HL-60 (cell line): Measurements from ENCODE around the gene TNRC6A.
"Not testable (repeated sequence)": the region's sequence is repeated elsewhere in the genome, so short reads cannot be mapped to it uniquely, and the experiment has no call there.

Experiments
- DNase-seq, 2 experiments: peaks; one replicate each; pipeline ENCODE4 v3.0.0-alpha.2; 2010 to 2020; ENCODE audit warnings: low read depth in 1 of 2, low spot score in 1 of 2
- H3K27ac ChIP-seq: fragments of 250-450 bp; sonication (Bioruptor Pico); replicated peaks from 2 replicates; pipeline ENCODE4 v1.5.1; 2020; ENCODE audit warnings: mild to moderate bottlenecking, moderate library complexity
- H3K27me3 ChIP-seq: fragments of 250-450 bp; sonication (Bioruptor Pico); 2 replicates; pipeline ENCODE4 v1.5.1; 2021; ENCODE audit warnings: mild to moderate bottlenecking, moderate library complexity; ENCODE audit not compliant: insufficient read depth, poor library complexity, severe bottlenecking
- H3K4me3 ChIP-seq: replicated peaks from 2 replicates; pipeline ENCODE4 v1.5.1; 2011; ENCODE audit warnings: mild to moderate bottlenecking, control low read depth, low read length; ENCODE audit not compliant: insufficient read depth
- CTCF ChIP-seq: IDR thresholded peaks from one replicate; pipeline ENCODE4 v1.5.1; 2011; ENCODE audit warnings: low read length, control low read depth, inconsistent platforms; ENCODE audit not compliant: insufficient read depth
- GABPA ChIP-seq: IDR thresholded peaks from 2 replicates; pipeline ENCODE4 v1.6.1; 2012; ENCODE audit warnings: low read depth
- POLR2AphosphoS5 ChIP-seq: IDR thresholded peaks from 2 replicates; pipeline ENCODE4 v1.6.1; 2012; ENCODE audit warnings: low read depth
- REST ChIP-seq: IDR thresholded peaks from 2 replicates; pipeline ENCODE4 v1.6.1; 2012; ENCODE audit warnings: low read depth; ENCODE audit not compliant: insufficient replicate concordance
- SPI1 ChIP-seq: IDR thresholded peaks from 2 replicates; pipeline ENCODE4 v1.6.1; 2012; ENCODE audit warnings: low read depth, mild to moderate bottlenecking, borderline replicate concordance

TNRC6A gene

GRCh38 chr16:24855678-24856077 lies 126.2 kb downstream of the TNRC6A start:
- H3K27ac ChIP-seq = no peak overlapping the region
- TF ChIP-seq REST (no peak), POLR2AphosphoS5 (no peak), CTCF (no peak), GABPA (no peak), SPI1 (no peak)
- H3K27me3 ChIP-seq = no peaks in the 10 kb centered on the region
- no peak overlapping the region for H3K4me3 ChIP-seq
- DNase-seq = no peak

- H3K27ac ChIP-seq, H3K27me3 ChIP-seq, DNase-seq, H3K4me3 ChIP-seq: not testable (repeated sequence)
Observed at GRCh38 chr16:24856871-24857270, 127.4 kb downstream of the TNRC6A start.

GRCh38 chr16:24858219-24859041 lies 129.0 kb downstream of the TNRC6A start:
- TF ChIP-seq REST (peak; percentile 100), CTCF (no peak), SPI1 (no peak), GABPA (no peak), POLR2AphosphoS5 (no peak)
- Histone ChIP-seq H3K27ac (no peak overlapping the region), H3K27me3 (no peaks in the 10 kb centered on the region), H3K4me3 (no peak overlapping the region)
- peak in 1 of 2 experiments; percentile 36 for DNase-seq

- no peaks in the 10 kb centered on the region for H3K27me3 ChIP-seq
- no peak overlapping the region for H3K4me3 ChIP-seq
- no peak for DNase-seq
- no peak overlapping the region for H3K27ac ChIP-seq
- TF ChIP-seq POLR2AphosphoS5 (no peak), REST (no peak), CTCF (no peak), GABPA (no peak), SPI1 (no peak)
Observed at GRCh38 chr16:24861461-24861860, 132.0 kb downstream of the TNRC6A start.
